ENCODE measurements around the gene B4GALT5.

B4GALT5 gene

GRCh38 chr20:49633643-49634042, 80.0 kb downstream of the B4GALT5 start:
- Histone ChIP-seq H3K4me1 (ENCODE audit: control insufficient read depth, insufficient read depth, low read depth, low read length) (peaks cover 2% of the 10 kb centered on the region), H3K4me2 (ENCODE audit: low read length, poor library complexity, severe bottlenecking) (no peak overlapping the region), H4K8ac (ENCODE audit: low read length) (no peak overlapping the region), H3K18ac (ENCODE audit: low read depth in 1 of 2, low read length in 2 of 2) (no peak overlapping the region), H3K27me3 (ENCODE audit: control insufficient read depth in 1 of 2, insufficient read depth in 1 of 2, low read length in 2 of 2) (no peaks in the 10 kb centered on the region), H3K4ac (ENCODE audit: low read depth in 1 of 2, low read length in 2 of 2) (no peak overlapping the region), H3K9ac (ENCODE audit: low read length) (no peak overlapping the region), H2BK120ac (ENCODE audit: low read depth, low read length) (no peak overlapping the region), H2AFZ (ENCODE audit: low read depth, low read length) (no peak overlapping the region), H3K79me1 (replicated peaks; ENCODE audit: low read length, poor library complexity, severe bottlenecking) (peaks cover 30% of the 10 kb centered on the region), H3K23ac (ENCODE audit: low read length in 2 of 2) (no peak overlapping the region), H3K4me3 (ENCODE audit: insufficient read depth in 1 of 2, low read depth in 1 of 2, low read length in 2 of 2) (no peak overlapping the region), H3K9me3 (ENCODE audit: control insufficient read depth, low read length) (peaks cover 5% of the 10 kb centered on the region), H2AK5ac (ENCODE audit: low read length, severe bottlenecking) (no peak overlapping the region), H3K27ac (ENCODE audit: low read length, poor library complexity, severe bottlenecking) (no peak overlapping the region), H3K14ac (ENCODE audit: low read length in 2 of 2) (no peak overlapping the region), H2BK5ac (ENCODE audit: low read depth, low read length, poor library complexity, severe bottlenecking) (no peak overlapping the region), H2BK12ac (ENCODE audit: low read length in 2 of 2) (no peak overlapping the region), H4K91ac (ENCODE audit: low read length) (no peak overlapping the region), H3K36me3 (ENCODE audit: control insufficient read depth in 1 of 2, insufficient read depth in 2 of 2, low read depth in 1 of 2, low read length in 2 of 2) (peaks cover 52 to 66% of the 10 kb centered on the region in 2 experiments), H2BK15ac (ENCODE audit: low read depth, poor library complexity, severe bottlenecking) (no peak overlapping the region)
- DNase-seq: no peak
- 100% methylated on average over 3 of the region's 4 CpGs for WGBS

GRCh38 chr20:49633023-49633422, 80.7 kb downstream of the B4GALT5 start:
- H3K14ac ChIP-seq (ENCODE audit: low read length in 2 of 2): no peak overlapping the region
- over 99% methylated on average over 5 of the region's 5 CpGs for WGBS
- no peak overlapping the region for H3K9ac ChIP-seq (ENCODE audit: low read length)
- H2BK5ac ChIP-seq (ENCODE audit: low read depth, low read length, poor library complexity, severe bottlenecking): no peak overlapping the region
- H3K4me3 ChIP-seq (ENCODE audit: insufficient read depth in 1 of 2, low read depth in 1 of 2, low read length in 2 of 2): no peak overlapping the region
- H3K27me3 ChIP-seq (ENCODE audit: control insufficient read depth in 1 of 2, insufficient read depth in 1 of 2, low read length in 2 of 2): no peaks in the 10 kb centered on the region
- H3K4me1 ChIP-seq (ENCODE audit: control insufficient read depth, insufficient read depth, low read depth, low read length): peaks cover 2% of the 10 kb centered on the region
- H2BK120ac ChIP-seq (ENCODE audit: low read depth, low read length): no peak overlapping the region
- no peak overlapping the region for H4K91ac ChIP-seq (ENCODE audit: low read length)
- no peak for DNase-seq
- peaks cover 5% of the 10 kb centered on the region for H3K9me3 ChIP-seq (ENCODE audit: control insufficient read depth, low read length)
- H2BK12ac ChIP-seq (ENCODE audit: low read length in 2 of 2): no peak overlapping the region
- no peak overlapping the region for H2AFZ ChIP-seq (ENCODE audit: low read depth, low read length)
- H3K36me3 ChIP-seq (ENCODE audit: control insufficient read depth in 1 of 2, insufficient read depth in 2 of 2, low read depth in 1 of 2, low read length in 2 of 2): peaks cover 51 to 60% of the 10 kb centered on the region in 2 experiments
- no peak overlapping the region for H3K27ac ChIP-seq (ENCODE audit: low read length, poor library complexity, severe bottlenecking)
- no peak overlapping the region for H3K18ac ChIP-seq (ENCODE audit: low read depth in 1 of 2, low read length in 2 of 2)
- H3K4me2 ChIP-seq (ENCODE audit: low read length, poor library complexity, severe bottlenecking): no peak overlapping the region
- H2BK15ac ChIP-seq (ENCODE audit: low read depth, poor library complexity, severe bottlenecking): no peak overlapping the region
- no peak overlapping the region for H3K23ac ChIP-seq (ENCODE audit: low read length in 2 of 2)
- peaks cover 29% of the 10 kb centered on the region for H3K79me1 ChIP-seq (replicated peaks; ENCODE audit: low read length, poor library complexity, severe bottlenecking)
- no peak overlapping the region for H3K4ac ChIP-seq (ENCODE audit: low read depth in 1 of 2, low read length in 2 of 2)
- H4K8ac ChIP-seq (ENCODE audit: low read length): no peak overlapping the region
- no peak overlapping the region for H2AK5ac ChIP-seq (ENCODE audit: low read length, severe bottlenecking)

- H3K18ac ChIP-seq (ENCODE audit: low read depth in 1 of 2, low read length in 2 of 2): no peak overlapping the region
- peak overlapping the region; percentile 41 for H4K8ac ChIP-seq (ENCODE audit: low read length)
- no peak overlapping the region for H3K4me2 ChIP-seq (ENCODE audit: low read length, poor library complexity, severe bottlenecking)
These were observed 81.7 kb downstream of the B4GALT5 start for GRCh38 chr20:49631856-49632418.

DNA sequence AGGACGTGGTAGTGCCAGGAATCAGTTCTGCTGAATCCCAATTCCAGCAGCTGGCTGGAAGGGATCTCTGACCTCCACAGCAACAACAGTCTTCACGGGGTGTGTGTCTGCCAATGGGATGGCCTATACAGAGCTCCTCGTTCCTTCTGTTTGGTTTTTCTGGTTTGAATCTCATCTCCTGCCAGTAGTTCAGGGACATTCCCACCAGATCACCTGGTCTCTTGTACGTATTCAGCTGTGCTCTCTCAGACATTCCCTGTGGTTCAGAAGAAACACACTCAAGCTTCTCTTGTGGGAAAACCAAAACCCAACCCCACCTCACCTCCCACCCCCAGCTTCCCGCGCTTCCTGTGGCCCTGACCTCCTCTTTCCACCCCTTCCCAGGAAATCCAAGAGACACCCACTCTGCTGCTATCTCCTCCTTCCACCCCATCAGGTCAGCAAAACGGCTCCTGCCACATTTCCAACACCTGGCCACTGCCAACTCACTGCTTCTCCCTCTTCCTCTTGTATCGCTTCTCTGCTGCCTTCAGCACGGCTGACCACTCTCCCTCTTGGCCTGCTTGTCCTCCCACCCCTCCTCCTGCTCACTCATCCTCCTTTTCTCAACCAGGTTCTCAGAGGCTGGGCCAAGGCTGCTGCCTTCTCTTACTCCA, 82.5 kb downstream of the B4GALT5 start:
- Histone ChIP-seq H2BK120ac (ENCODE audit: low read depth, low read length) (no peak overlapping the region), H3K14ac (ENCODE audit: low read length in 2 of 2) (no peak overlapping the region), H3K9ac (ENCODE audit: low read length) (no peak overlapping the region), H3K36me3 (ENCODE audit: control insufficient read depth in 1 of 2, insufficient read depth in 2 of 2, low read depth in 1 of 2, low read length in 2 of 2) (peaks cover 39 to 43% of the 10 kb centered on the region in 2 experiments), H4K91ac (ENCODE audit: low read length) (no peak overlapping the region), H3K9me3 (ENCODE audit: control insufficient read depth, low read length) (peaks cover 5% of the 10 kb centered on the region), H2BK5ac (ENCODE audit: low read depth, low read length, poor library complexity, severe bottlenecking) (no peak overlapping the region), H2BK12ac (ENCODE audit: low read length in 2 of 2) (no peak overlapping the region), H3K4me2 (ENCODE audit: low read length, poor library complexity, severe bottlenecking) (no peak overlapping the region), H3K23ac (ENCODE audit: low read length in 2 of 2) (no peak overlapping the region), H4K8ac (ENCODE audit: low read length) (no peak overlapping the region), H3K4ac (ENCODE audit: low read depth in 1 of 2, low read length in 2 of 2) (no peak overlapping the region), H3K4me3 (ENCODE audit: insufficient read depth in 1 of 2, low read depth in 1 of 2, low read length in 2 of 2) (no peak overlapping the region), H2AFZ (ENCODE audit: low read depth, low read length) (no peak overlapping the region), H2BK15ac (ENCODE audit: low read depth, poor library complexity, severe bottlenecking) (no peak overlapping the region), H3K27me3 (ENCODE audit: control insufficient read depth in 1 of 2, insufficient read depth in 1 of 2, low read length in 2 of 2) (no peaks in the 10 kb centered on the region), H3K27ac (ENCODE audit: low read length, poor library complexity, severe bottlenecking) (no peak overlapping the region), H3K79me1 (replicated peaks; ENCODE audit: low read length, poor library complexity, severe bottlenecking) (peaks cover 21% of the 10 kb centered on the region), H3K18ac (ENCODE audit: low read depth in 1 of 2, low read length in 2 of 2) (no peak overlapping the region), H3K4me1 (ENCODE audit: control insufficient read depth, insufficient read depth, low read depth, low read length) (peaks cover 2% of the 10 kb centered on the region), H2AK5ac (ENCODE audit: low read length, severe bottlenecking) (no peak overlapping the region)
- 87% methylated on average over 9 of the region's 9 CpGs for WGBS
- DNase-seq: peak; percentile 8

More at GRCh38 chr20:49631856-49632418, 81.7 kb downstream of the B4GALT5 start:
- Histone ChIP-seq H3K14ac (ENCODE audit: low read length in 2 of 2) (no peak overlapping the region), H2BK15ac (ENCODE audit: low read depth, poor library complexity, severe bottlenecking) (no peak overlapping the region), H3K27me3 (ENCODE audit: control insufficient read depth in 1 of 2, insufficient read depth in 1 of 2, low read length in 2 of 2) (no peaks in the 10 kb centered on the region), H3K4ac (ENCODE audit: low read depth in 1 of 2, low read length in 2 of 2) (no peak overlapping the region), H3K4me3 (ENCODE audit: insufficient read depth in 1 of 2, low read depth in 1 of 2, low read length in 2 of 2) (no peak overlapping the region), H2AK5ac (ENCODE audit: low read length, severe bottlenecking) (no peak overlapping the region), H3K4me1 (ENCODE audit: control insufficient read depth, insufficient read depth, low read depth, low read length) (peaks cover 2% of the 10 kb centered on the region), H2BK12ac (ENCODE audit: low read length in 2 of 2) (no peak overlapping the region), H3K9me3 (ENCODE audit: control insufficient read depth, low read length) (peaks cover 5% of the 10 kb centered on the region), H2AFZ (ENCODE audit: low read depth, low read length) (no peak overlapping the region), H2BK5ac (ENCODE audit: low read depth, low read length, poor library complexity, severe bottlenecking) (no peak overlapping the region), H4K91ac (ENCODE audit: low read length) (no peak overlapping the region), H3K79me1 (replicated peaks; ENCODE audit: low read length, poor library complexity, severe bottlenecking) (peaks cover 23% of the 10 kb centered on the region), H3K36me3 (ENCODE audit: control insufficient read depth in 1 of 2, insufficient read depth in 2 of 2, low read depth in 1 of 2, low read length in 2 of 2) (peaks cover 45 to 51% of the 10 kb centered on the region in 2 experiments), H3K9ac (ENCODE audit: low read length) (no peak overlapping the region), H3K23ac (ENCODE audit: low read length in 2 of 2) (no peak overlapping the region), H2BK120ac (ENCODE audit: low read depth, low read length) (no peak overlapping the region), H3K27ac (ENCODE audit: low read length, poor library complexity, severe bottlenecking) (no peak overlapping the region)
- no peak for DNase-seq
- 92% methylated on average over 15 of the region's 15 CpGs for WGBS

Data from mesenchymal stem cell (in vitro differentiated cells and primary cell).